Muscle layer of colon (tissue), 2 donors: ENCODE measurements around the gene DGUOK.
"Not testable (repeated sequence)": the region's sequence is repeated elsewhere in the genome, so short reads cannot be mapped to it uniquely, and the experiment has no call there.

Source experiments
- H3K27ac ChIP-seq: one replicate; pipeline ENCODE4 v1.7.0; 2013; ENCODE audit warnings: low read depth, mild to moderate bottlenecking, low read length, moderate library complexity
- H3K27me3 ChIP-seq, 2 donors: one replicate each; pipeline ENCODE4 v1.7.0; 2013; ENCODE audit warnings: low read length in 2 of 2, mild to moderate bottlenecking in 2 of 2; ENCODE audit not compliant: insufficient read depth in 2 of 2, control insufficient read depth in 1 of 2
- H3K36me3 ChIP-seq: one replicate; pipeline ENCODE4 v1.7.0; 2013; ENCODE audit warnings: mild to moderate bottlenecking, low read length; ENCODE audit not compliant: insufficient read depth
- H3K4me1 ChIP-seq: one replicate; pipeline ENCODE4 v1.7.0; 2013; ENCODE audit warnings: mild to moderate bottlenecking, low read length; ENCODE audit not compliant: insufficient read depth
- H3K4me3 ChIP-seq, 2 donors: one replicate each; pipeline ENCODE4 v1.7.0; 2013; ENCODE audit warnings: low read length in 2 of 2, low read depth in 1 of 2, mild to moderate bottlenecking in 1 of 2, moderate library complexity in 1 of 2
- H3K9ac ChIP-seq: one replicate; pipeline ENCODE4 v1.7.0; 2013; ENCODE audit warnings: low read length
- H3K9me3 ChIP-seq: one replicate; pipeline ENCODE4 v1.7.0; 2013; ENCODE audit warnings: mild to moderate bottlenecking, low read length
- donor health status: abdominal sarcoma.
- donor health status: Adenocarcinoma of cecum.

Gene DGUOK

DNA sequence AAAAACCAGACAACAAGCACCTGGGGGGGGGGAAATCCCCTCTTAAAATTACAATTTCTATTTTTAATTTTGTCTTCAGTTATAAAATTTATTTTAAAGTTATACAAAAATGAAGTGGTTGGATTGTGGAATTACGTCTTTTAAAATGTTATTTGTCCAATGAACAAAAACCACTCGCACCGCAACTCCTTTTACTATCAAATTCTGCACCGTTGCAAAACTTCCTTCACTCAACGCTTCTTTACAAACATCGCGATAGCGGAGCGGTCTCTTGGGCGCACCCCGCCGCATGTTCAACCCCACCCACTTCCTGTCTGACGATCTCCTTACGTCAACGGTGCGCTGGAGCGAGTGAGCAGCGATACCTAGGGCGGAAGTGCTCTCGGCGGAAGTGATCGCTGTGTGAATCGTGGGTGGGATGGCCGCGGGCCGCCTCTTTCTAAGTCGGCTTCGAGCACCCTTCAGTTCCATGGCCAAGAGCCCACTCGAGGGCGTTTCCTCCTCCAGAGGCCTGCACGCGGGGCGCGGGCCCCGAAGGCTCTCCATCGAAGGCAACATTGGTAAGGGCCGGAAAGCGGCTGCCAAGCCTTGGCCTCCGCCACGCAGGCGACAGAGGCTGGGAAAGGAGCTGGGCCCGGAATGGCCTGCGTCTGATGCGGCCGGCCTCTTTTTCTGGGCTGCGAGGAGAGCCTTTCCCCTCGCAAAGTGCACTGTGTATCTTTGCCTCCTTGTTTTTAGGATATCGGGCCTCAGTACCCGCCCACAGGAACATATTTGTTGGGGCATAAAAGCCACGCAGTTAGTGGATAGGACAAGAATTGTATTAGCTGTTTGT lies at the start of gene DGUOK:
TSS of gene DGUOK (plus strand) at position 388 of the 835 bp plus-strand sequence. CDS start at position 419, 31 bp downstream.
- Histone ChIP-seq H3K36me3 (peaks cover 4% of the 10 kb centered on the region), H3K27ac (peak within 1 kb of the TSS; percentile 95), H3K4me3 (peak within 1 kb of the TSS; percentile 71 to 89), H3K4me1 (peaks cover 30% of the 10 kb centered on the region), H3K9ac (peak within 1 kb of the TSS; percentile 98), H3K27me3 (no peaks in the 10 kb centered on the region), H3K9me3 (no peaks in the 10 kb centered on the region)

- Histone ChIP-seq H3K36me3 (no peaks in the 10 kb centered on the region), H3K27ac (peak overlapping the region; percentile 28), H3K4me3 (no peak overlapping the region), H3K9me3 (no peaks in the 10 kb centered on the region), H3K9ac (no peak overlapping the region), H3K4me1 (peaks cover 28% of the 10 kb centered on the region), H3K27me3 (no peaks in the 10 kb centered on the region)
These were observed 49.4 kb upstream of the DGUOK start for GRCh38 chr2:73877071-73877802.

DNA sequence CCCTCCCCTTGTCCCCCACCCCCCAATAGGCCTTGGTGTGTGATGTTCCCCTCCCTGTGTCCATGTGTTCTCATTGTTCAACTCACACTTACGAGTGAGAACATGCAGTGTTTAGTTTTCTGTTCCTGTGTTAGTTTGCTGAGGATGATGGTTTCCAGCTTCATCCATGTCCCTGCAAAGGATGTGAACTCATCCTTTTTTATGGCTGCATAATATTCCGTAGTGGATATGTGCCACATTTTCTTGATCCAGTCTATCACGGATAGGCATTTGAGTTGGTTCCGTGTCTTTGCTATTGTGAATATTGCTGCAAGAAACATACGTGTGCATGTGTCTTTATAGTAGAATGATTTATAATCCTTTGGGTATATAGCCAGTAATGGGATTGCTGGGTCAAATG lies 48.7 kb upstream of the DGUOK start:
- H3K9ac ChIP-seq, H3K36me3 ChIP-seq, H3K9me3 ChIP-seq, H3K27me3 ChIP-seq, H3K4me3 ChIP-seq: not testable (repeated sequence)
- Histone ChIP-seq H3K27ac (peak overlapping the region; percentile 28), H3K4me1 (peaks cover 27% of the 10 kb centered on the region)

DNA sequence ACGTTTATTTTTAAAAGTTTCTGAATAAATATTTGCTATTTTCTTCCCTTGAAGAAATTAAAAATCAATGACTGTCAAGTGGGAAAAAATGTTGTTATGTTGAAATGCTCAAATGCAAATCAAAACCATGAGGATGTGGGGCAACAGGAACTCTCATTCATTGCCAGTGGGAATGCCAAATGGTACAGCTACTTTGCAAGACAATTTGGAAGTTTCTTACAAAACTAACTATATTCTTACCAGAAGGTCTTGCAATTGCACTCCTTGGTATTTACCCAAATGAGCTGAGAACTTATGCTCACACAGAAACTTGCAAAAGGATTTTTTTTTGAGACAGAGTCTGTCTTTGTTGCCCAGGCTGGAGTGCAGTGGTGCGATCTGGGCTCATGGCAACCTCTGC lies 41.3 kb upstream of the DGUOK start:
- Histone ChIP-seq H3K36me3 (no peaks in the 10 kb centered on the region), H3K27ac (no peak overlapping the region), H3K27me3 (no peaks in the 10 kb centered on the region), H3K4me3 (no peak overlapping the region), H3K9ac (no peak overlapping the region), H3K4me1 (peaks cover 15% of the 10 kb centered on the region), H3K9me3 (no peaks in the 10 kb centered on the region)

- Histone ChIP-seq H3K9ac (no peak overlapping the region), H3K9me3 (no peaks in the 10 kb centered on the region), H3K27me3 (no peaks in the 10 kb centered on the region), H3K4me1 (peaks cover 25% of the 10 kb centered on the region), H3K27ac (no peak overlapping the region), H3K4me3 (no peak overlapping the region), H3K36me3 (no peaks in the 10 kb centered on the region)
These were observed 40.3 kb upstream of the DGUOK start for GRCh38 chr2:73886357-73886756.

DNA sequence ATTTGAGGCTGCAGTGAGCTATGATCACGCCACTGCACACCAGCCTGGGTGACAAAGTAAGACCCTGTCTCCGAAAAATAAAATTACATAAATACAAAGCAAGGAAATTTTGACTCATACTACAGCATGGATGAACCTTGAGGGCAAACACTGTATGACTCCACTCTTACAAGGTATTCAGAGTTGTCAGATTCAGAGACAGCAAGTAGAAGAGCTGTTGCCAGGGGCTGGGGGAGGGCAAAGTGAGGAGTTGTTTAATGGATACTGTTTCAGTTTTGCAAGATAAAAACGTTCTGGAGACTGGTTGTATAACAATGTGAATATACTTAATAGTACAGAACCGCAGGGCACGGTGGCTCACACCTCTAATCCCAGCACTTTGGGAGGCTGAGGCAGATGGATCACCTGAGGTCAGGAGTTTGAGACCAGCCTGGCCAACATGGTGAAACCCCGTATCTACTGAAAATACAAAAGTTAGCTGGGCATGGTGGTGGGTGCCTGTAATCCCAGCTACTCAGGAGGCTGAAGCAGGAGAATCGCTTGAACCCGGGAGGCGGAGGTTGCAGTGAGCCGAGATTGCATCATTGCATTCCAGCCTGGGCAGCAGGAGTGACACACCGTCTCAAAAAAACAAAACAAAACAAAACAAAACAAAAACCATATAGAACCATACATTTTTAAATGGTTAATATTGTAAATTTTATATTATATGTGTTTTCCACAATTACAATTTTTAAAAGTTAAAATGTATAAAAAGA lies 38.9 kb upstream of the DGUOK start:
- H3K36me3 ChIP-seq, H3K9me3 ChIP-seq, H3K9ac ChIP-seq, H3K4me3 ChIP-seq, H3K27ac ChIP-seq, H3K27me3 ChIP-seq: not testable (repeated sequence)
- peaks cover 36% of the 10 kb centered on the region for H3K4me1 ChIP-seq

DNA sequence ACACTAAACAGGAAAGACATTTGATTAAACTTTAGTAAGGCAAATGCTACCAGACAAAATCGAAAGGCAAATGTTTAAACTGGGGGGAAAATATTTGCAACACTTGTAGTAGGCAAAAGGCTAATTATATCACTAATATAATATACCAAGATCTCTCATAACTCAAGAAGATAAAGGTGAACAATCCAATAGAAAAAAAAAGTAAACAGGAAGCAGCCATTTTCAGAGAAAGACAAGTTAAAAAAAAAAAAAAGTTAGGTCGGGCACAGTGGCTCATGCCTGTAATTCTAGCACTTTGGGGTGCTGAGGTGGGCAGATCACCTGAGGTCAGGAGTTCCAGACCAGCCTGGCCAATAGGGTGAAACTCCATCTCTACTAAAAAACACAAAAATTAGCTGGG lies 38.3 kb upstream of the DGUOK start:
- Histone ChIP-seq H3K9me3 (no peaks in the 10 kb centered on the region), H3K4me3 (no peak overlapping the region), H3K9ac (no peak overlapping the region), H3K4me1 (peaks cover 36% of the 10 kb centered on the region), H3K27me3 (no peaks in the 10 kb centered on the region), H3K27ac (no peak overlapping the region), H3K36me3 (peaks cover 4% of the 10 kb centered on the region)

DNA sequence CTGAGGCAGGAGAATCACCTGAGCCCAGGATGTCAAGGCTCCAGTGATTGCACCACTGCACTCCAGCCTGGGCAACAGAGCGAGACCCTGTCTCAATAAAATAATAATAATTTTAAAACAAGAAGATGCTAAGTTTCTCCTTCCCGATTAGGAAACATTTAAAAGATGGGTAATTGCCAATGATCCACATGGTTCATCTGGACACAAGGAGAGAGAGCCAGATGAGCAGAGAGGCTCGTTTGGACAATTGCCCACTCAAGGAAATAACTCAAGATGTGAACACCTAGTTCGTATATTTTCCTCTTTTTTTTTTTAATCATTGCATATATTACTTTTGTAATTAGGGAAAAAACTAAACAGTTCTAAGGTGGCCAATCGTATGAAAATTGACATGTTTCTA lies 37.5 kb upstream of the DGUOK start:
- H3K4me3 ChIP-seq: no peak overlapping the region
- H3K9me3 ChIP-seq: no peaks in the 10 kb centered on the region
- peak overlapping the region; percentile 84 for H3K27ac ChIP-seq
- H3K36me3 ChIP-seq: peaks cover 11% of the 10 kb centered on the region
- H3K9ac ChIP-seq: no peak overlapping the region
- peaks cover 36% of the 10 kb centered on the region for H3K4me1 ChIP-seq
- no peaks in the 10 kb centered on the region for H3K27me3 ChIP-seq

GRCh38 chr2:73890301-73891092 lies 36.2 kb upstream of the DGUOK start:
- no peaks in the 10 kb centered on the region for H3K9me3 ChIP-seq
- H3K4me1 ChIP-seq: peaks cover 36% of the 10 kb centered on the region
- peak overlapping the region; percentile 55 for H3K9ac ChIP-seq
- no peaks in the 10 kb centered on the region for H3K27me3 ChIP-seq
- peak overlapping the region; percentile 84 for H3K27ac ChIP-seq
- peaks cover 23% of the 10 kb centered on the region for H3K36me3 ChIP-seq
- peak overlapping the region in 1 of 2 donors; percentile 12 for H3K4me3 ChIP-seq

GRCh38 chr2:73891276-73891901 lies 35.3 kb upstream of the DGUOK start:
- H3K27me3 ChIP-seq: no peaks in the 10 kb centered on the region
- H3K9ac ChIP-seq: peak overlapping the region; percentile 55
- peaks cover 32% of the 10 kb centered on the region for H3K36me3 ChIP-seq
- H3K4me3 ChIP-seq: peak overlapping the region in 1 of 2 donors; percentile 12
- H3K27ac ChIP-seq: peak overlapping the region; percentile 84
- H3K9me3 ChIP-seq: no peaks in the 10 kb centered on the region
- peaks cover 36% of the 10 kb centered on the region for H3K4me1 ChIP-seq
